Neuronal stem cell (in vitro differentiated cells): Measurements from ENCODE around the gene PUM2.

ENCODE experiments used
- DNase-seq: peaks from one replicate; pipeline ENCODE4 v3.0.0-alpha.2; 2013; ENCODE audit warnings: low spot score
- H2AFZ ChIP-seq: one replicate; pipeline ENCODE4 v1.6.1; 2013; ENCODE audit warnings: mild to moderate bottlenecking, low read length, inconsistent platforms
- H2AK5ac ChIP-seq: 2 replicates; pipeline ENCODE4 v1.6.1; 2013; ENCODE audit warnings: low read depth, mild to moderate bottlenecking, inconsistent platforms, low read length, moderate library complexity, mixed read lengths
- H2BK120ac ChIP-seq: 2 replicates; pipeline ENCODE4 v1.6.1; 2013; ENCODE audit warnings: low read depth, mild to moderate bottlenecking, inconsistent platforms, low read length, moderate library complexity, mixed read lengths
- H2BK12ac ChIP-seq: one replicate; pipeline ENCODE4 v1.6.1; 2013; ENCODE audit warnings: low read length, inconsistent platforms
- H2BK15ac ChIP-seq: 2 replicates; pipeline ENCODE4 v1.6.1; 2013; ENCODE audit warnings: mild to moderate bottlenecking, low read length, inconsistent platforms, mixed read lengths
- H2BK5ac ChIP-seq: one replicate; pipeline ENCODE4 v1.6.1; 2013; ENCODE audit warnings: inconsistent platforms, mild to moderate bottlenecking, low read length, moderate library complexity
- H3K14ac ChIP-seq: one replicate; pipeline ENCODE4 v1.6.1; 2013; ENCODE audit warnings: low read length, inconsistent platforms
- H3K18ac ChIP-seq: 2 replicates; pipeline ENCODE4 v1.6.1; 2013; ENCODE audit warnings: low read length, inconsistent platforms
- H3K23ac ChIP-seq: 2 replicates; pipeline ENCODE4 v1.6.1; 2013; ENCODE audit warnings: low read depth, mild to moderate bottlenecking, mixed read lengths, low read length, inconsistent platforms; ENCODE audit not compliant: poor library complexity
- H3K27ac ChIP-seq: replicated peaks from 3 replicates; pipeline ENCODE4 v1.5.1; 2013; ENCODE audit warnings: low read length, inconsistent platforms
- H3K27me3 ChIP-seq, 3 experiments: 2 replicates each; pipeline ENCODE4 v1.6.1; 2013; ENCODE audit warnings: low read length in 3 of 3, mild to moderate bottlenecking in 2 of 3, inconsistent platforms in 1 of 3, low read depth in 1 of 3, mixed read lengths in 1 of 3, moderate library complexity in 1 of 3; ENCODE audit not compliant: control insufficient read depth in 3 of 3, insufficient read depth in 3 of 3
- H3K36me3 ChIP-seq, 2 donors: replicated peaks in 1 of 2; 2 replicates each; pipeline ENCODE4 v1.6.1; 2013; ENCODE audit warnings: low read length in 2 of 2; ENCODE audit not compliant: control insufficient read depth in 2 of 2, insufficient read depth in 2 of 2
- H3K4ac ChIP-seq: 2 replicates; pipeline ENCODE4 v1.6.1; 2013; ENCODE audit warnings: inconsistent platforms, mild to moderate bottlenecking, low read length, moderate library complexity
- H3K4me1 ChIP-seq, 2 donors: 1 replicate in 1 of 2; 2 replicates in 1 of 2; pipeline ENCODE4 v1.6.1; 2013; ENCODE audit warnings: low read length in 2 of 2, low read depth in 1 of 2; ENCODE audit not compliant: control insufficient read depth in 2 of 2, insufficient read depth in 1 of 2
- H3K4me2 ChIP-seq: one replicate; pipeline ENCODE4 v1.6.1; 2013; ENCODE audit warnings: mild to moderate bottlenecking, low read length, inconsistent platforms; ENCODE audit not compliant: insufficient read depth, poor library complexity, severe bottlenecking
- H3K4me3 ChIP-seq, 2 donors: 2 replicates each; pipeline ENCODE4 v1.5.1; 2013; ENCODE audit warnings: low read length in 2 of 2, mild to moderate bottlenecking in 2 of 2, inconsistent platforms in 1 of 2, moderate library complexity in 1 of 2
- H3K79me1 ChIP-seq: one replicate; pipeline ENCODE4 v1.6.1; 2013; ENCODE audit warnings: low read depth, mild to moderate bottlenecking, inconsistent platforms, low read length, moderate library complexity
- H3K9ac ChIP-seq: one replicate; pipeline ENCODE4 v1.6.1; 2013; ENCODE audit warnings: mild to moderate bottlenecking, low read depth, low read length, inconsistent platforms; ENCODE audit not compliant: poor library complexity
- H3K9me3 ChIP-seq, 2 donors: replicated peaks in 1 of 2; 2 replicates each; pipeline versions ENCODE3 to v1.6.1; 2013; ENCODE audit warnings: low read length in 2 of 2, mild to moderate bottlenecking in 2 of 2, inconsistent platforms in 1 of 2, low read depth in 1 of 2, mixed read lengths in 1 of 2, moderate library complexity in 1 of 2; ENCODE audit not compliant: control insufficient read depth in 2 of 2, insufficient read depth in 1 of 2
- H4K8ac ChIP-seq: one replicate; pipeline ENCODE4 v1.6.1; 2013; ENCODE audit warnings: low read depth, mild to moderate bottlenecking, inconsistent platforms, low read length, moderate library complexity
- H4K91ac ChIP-seq: one replicate; pipeline ENCODE4 v1.6.1; 2013; ENCODE audit warnings: low read length, low read depth, mild to moderate bottlenecking, inconsistent platforms; ENCODE audit not compliant: poor library complexity
- WGBS, 2 donors: extraction: QIAGEN DNeasy Blood & Tissue Kit; methylation state at CpG; one replicate each; pipeline ENCODE4 v1.1.7; 2013; ENCODE audit warnings: missing lambda C conversion rate in 2 of 2, mixed read lengths in 1 of 2; ENCODE audit not compliant: insufficient read length in 2 of 2, insufficient replicate concordance in 1 of 2; ENCODE audit errors: extremely low coverage in 2 of 2; 5-methylcytosine and 5-hydroxymethylcytosine counted together

Gene PUM2

DNA sequence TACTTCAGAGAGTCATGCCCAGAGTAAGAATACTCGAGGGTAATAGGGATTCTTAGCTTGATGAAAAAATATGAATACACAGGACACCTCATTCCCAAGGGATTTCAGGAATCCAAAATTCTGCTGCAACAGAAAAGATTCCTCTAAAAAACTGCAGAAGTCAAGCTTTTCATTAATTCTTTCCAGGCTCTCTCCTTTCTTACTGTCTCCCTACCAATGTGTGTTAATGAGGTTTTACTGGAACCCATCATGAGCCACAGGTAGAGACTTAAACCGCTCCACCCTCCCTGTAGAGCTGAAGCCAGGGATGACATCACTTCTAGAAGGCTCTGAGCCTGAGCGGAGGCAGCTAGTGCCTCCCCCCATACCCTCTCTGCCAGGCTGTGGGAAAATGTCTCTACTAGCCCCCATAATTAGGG is 129.1 kb downstream of the PUM2 start:
- Histone ChIP-seq H3K18ac (no peak overlapping the region), H2AK5ac (no peak overlapping the region), H3K36me3 (peaks cover 14 to 53% of the 10 kb centered on the region in 2 donors), H3K23ac (no peak overlapping the region), H4K91ac (no peak overlapping the region), H3K4me3 (no peak overlapping the region), H3K9me3 (no peaks in the 10 kb centered on the region), H3K4me1 (peaks cover 13 to 22% of the 10 kb centered on the region in 2 donors), H3K4ac (no peak overlapping the region), H3K14ac (no peak overlapping the region), H3K9ac (no peak overlapping the region), H2BK5ac (no peak overlapping the region), H4K8ac (no peak overlapping the region), H3K79me1 (peaks cover 34% of the 10 kb centered on the region), H3K27ac (no peak overlapping the region), H3K27me3 (peaks cover 0 to 5% (median 0%) of the 10 kb centered on the region in 3 experiments), H3K4me2 (no peak overlapping the region), H2AFZ (no peak overlapping the region), H2BK120ac (no peak overlapping the region), H2BK12ac (no peak overlapping the region), H2BK15ac (no peak overlapping the region)
- no peak for DNase-seq
- no CpG with 5 or more reads among the region's 3 CpGs for WGBS, 2 donors

DNA sequence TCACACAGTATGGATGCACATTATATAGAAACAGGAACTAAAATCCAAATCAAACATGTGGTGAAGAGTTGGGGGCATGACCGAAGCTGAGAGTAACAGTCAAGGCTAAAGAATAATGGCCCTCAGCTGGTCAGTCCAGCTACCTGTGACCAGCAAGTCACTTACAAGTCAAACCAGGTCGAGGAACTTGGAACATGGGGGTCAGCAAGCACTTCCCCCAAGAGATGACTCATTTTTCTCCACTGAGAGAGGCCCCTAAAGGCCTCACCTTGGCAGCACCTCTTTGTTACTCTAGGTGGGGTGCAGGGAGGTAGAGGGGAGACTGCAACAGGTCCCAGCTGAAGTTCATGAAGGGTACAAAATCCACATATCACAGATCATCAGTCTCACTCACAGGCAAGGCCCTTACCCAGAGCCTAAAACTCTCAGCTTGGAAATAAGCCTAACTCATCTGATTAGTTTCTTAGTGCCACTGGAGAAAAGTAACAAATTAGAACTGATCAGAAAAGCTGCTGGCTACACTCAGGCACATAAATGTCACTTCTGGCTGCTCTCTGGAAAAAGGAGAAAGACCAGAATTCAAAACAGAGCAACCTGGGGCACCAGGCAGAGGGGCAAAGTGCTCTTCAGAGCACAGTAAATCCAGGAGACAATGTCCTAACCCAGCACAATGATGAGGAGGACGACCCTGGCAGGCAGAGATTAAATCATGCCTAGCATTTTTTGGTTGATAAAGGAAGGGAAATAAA is 129.7 kb downstream of the PUM2 start:
- no peak overlapping the region for H3K18ac ChIP-seq
- no peak overlapping the region for H2BK5ac ChIP-seq
- no peak for DNase-seq

DNA sequence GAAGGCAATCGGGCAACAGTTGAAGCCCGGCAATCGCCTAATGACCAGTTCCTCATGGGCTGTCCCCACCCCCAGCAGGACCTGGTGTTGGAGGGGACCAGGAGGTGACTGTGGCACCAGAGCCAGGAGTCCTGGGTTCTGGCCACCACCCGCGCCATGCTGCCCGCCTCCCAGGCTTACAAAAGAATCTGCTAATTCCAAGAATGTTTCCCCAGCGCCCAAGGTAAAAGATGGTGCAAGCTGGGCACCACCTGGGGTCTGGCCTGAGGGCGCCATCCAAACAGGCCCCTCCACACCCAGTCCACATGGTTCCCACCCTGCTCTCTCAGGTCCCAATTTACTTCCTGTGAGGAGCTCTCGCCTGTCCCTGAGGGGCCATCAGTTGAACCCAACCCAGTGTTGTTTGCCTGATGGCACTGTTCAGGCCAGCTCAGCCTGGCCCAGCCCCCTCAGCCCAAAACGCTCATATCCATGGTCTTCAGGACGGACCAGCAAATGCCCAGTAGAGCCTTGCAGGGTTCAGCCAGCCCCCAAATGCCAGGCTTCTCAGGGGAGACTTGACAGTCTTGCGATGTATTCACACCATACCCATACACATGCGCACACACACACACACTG is 130.8 kb downstream of the PUM2 start:
- WGBS, 2 donors: no CpG with 5 or more reads among the region's 13 CpGs

More for the DNA sequence above, 129.7 kb downstream of the PUM2 start:
- Histone ChIP-seq H4K8ac (no peak overlapping the region), H2BK15ac (no peak overlapping the region), H3K79me1 (peaks cover 37% of the 10 kb centered on the region), H3K27me3 (peaks cover 0 to under 1% (median 0%) of the 10 kb centered on the region in 3 experiments), H3K4ac (no peak overlapping the region), H3K14ac (no peak overlapping the region), H3K4me2 (no peak overlapping the region), H3K9ac (no peak overlapping the region), H2BK12ac (no peak overlapping the region), H3K36me3 (peaks cover 14 to 56% of the 10 kb centered on the region in 2 donors), H4K91ac (no peak overlapping the region), H3K9me3 (no peaks in the 10 kb centered on the region), H2AK5ac (no peak overlapping the region), H3K4me1 (peaks cover 13 to 22% of the 10 kb centered on the region in 2 donors), H3K23ac (no peak overlapping the region), H2AFZ (no peak overlapping the region), H2BK120ac (no peak overlapping the region), H3K27ac (no peak overlapping the region), H3K4me3 (no peak overlapping the region)
- WGBS, 2 donors: no CpG with 5 or more reads among the region's 3 CpGs

More for the DNA sequence above, 130.8 kb downstream of the PUM2 start:
- H3K4me1 ChIP-seq: peaks cover 11 to 24% of the 10 kb centered on the region in 2 donors
- H3K4me3 ChIP-seq: no peak overlapping the region
- no peak overlapping the region for H2AFZ ChIP-seq
- no peak overlapping the region for H2BK12ac ChIP-seq
- no peak overlapping the region for H4K91ac ChIP-seq
- peak overlapping the region; percentile 40 for H2AK5ac ChIP-seq
- no peak overlapping the region for H3K27ac ChIP-seq
- no peaks in the 10 kb centered on the region for H3K9me3 ChIP-seq
- H3K4ac ChIP-seq: no peak overlapping the region
- no peak overlapping the region for H2BK15ac ChIP-seq
- H3K23ac ChIP-seq: no peak overlapping the region
- H4K8ac ChIP-seq: no peak overlapping the region
- DNase-seq: no peak
- peak overlapping the region; percentile 25 for H3K14ac ChIP-seq
- no peak overlapping the region for H2BK120ac ChIP-seq
- peaks cover 45% of the 10 kb centered on the region for H3K79me1 ChIP-seq
- H3K36me3 ChIP-seq: peaks cover 14 to 64% of the 10 kb centered on the region in 2 donors
- H3K27me3 ChIP-seq: no peaks in the 10 kb centered on the region
- peak overlapping the region; percentile 27 for H3K18ac ChIP-seq
- H2BK5ac ChIP-seq: no peak overlapping the region
- no peak overlapping the region for H3K4me2 ChIP-seq
- H3K9ac ChIP-seq: no peak overlapping the region
